ES-I3 (cell line): ENCODE data around the gene ANGPT4.

Experiments
- H3K36me3 ChIP-seq: 2 replicates; pipeline ENCODE4 v1.6.1; 2013; ENCODE audit warnings: mild to moderate bottlenecking, low read length, control low read depth, moderate library complexity; ENCODE audit not compliant: insufficient read depth
- H3K4me1 ChIP-seq: 2 replicates; pipeline ENCODE4 v1.6.1; 2013; ENCODE audit warnings: mild to moderate bottlenecking, control low read depth, low read length; ENCODE audit not compliant: insufficient read depth
- H3K9ac ChIP-seq: 2 replicates; pipeline ENCODE4 v1.6.1; 2013; ENCODE audit warnings: low read depth, mild to moderate bottlenecking, low read length, moderate library complexity
- H3K9me3 ChIP-seq: 2 replicates; pipeline ENCODE4 v1.6.1; 2013; ENCODE audit warnings: mild to moderate bottlenecking, low read length, moderate library complexity; ENCODE audit not compliant: control insufficient read depth, insufficient read depth

Gene ANGPT4

DNA sequence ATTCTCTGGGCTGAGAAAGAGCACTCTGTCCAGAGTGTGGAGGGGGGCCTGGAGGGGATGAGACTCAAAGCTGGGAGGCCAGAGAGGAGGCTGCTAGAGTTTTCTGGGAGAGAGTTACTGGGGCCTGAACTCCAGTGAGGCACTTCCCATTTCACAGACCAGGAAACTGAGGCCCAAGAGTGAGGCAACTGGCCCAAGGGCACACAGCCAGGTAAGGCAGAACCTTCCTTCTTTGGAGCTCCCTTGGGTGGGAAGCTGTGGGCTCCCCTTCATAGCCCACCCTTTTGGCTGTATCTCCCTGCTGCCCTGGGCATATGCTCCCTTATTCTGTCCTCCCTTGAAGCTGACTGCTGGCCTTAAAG lies 34.4 kb downstream of the ANGPT4 start:
- H3K36me3 ChIP-seq: no peaks in the 10 kb centered on the region
- no peak overlapping the region; the same call in 1 of the 2 replicates for H3K9ac ChIP-seq
- no peaks in the 10 kb centered on the region for H3K4me1 ChIP-seq
- no peaks in the 10 kb centered on the region for H3K9me3 ChIP-seq

DNA sequence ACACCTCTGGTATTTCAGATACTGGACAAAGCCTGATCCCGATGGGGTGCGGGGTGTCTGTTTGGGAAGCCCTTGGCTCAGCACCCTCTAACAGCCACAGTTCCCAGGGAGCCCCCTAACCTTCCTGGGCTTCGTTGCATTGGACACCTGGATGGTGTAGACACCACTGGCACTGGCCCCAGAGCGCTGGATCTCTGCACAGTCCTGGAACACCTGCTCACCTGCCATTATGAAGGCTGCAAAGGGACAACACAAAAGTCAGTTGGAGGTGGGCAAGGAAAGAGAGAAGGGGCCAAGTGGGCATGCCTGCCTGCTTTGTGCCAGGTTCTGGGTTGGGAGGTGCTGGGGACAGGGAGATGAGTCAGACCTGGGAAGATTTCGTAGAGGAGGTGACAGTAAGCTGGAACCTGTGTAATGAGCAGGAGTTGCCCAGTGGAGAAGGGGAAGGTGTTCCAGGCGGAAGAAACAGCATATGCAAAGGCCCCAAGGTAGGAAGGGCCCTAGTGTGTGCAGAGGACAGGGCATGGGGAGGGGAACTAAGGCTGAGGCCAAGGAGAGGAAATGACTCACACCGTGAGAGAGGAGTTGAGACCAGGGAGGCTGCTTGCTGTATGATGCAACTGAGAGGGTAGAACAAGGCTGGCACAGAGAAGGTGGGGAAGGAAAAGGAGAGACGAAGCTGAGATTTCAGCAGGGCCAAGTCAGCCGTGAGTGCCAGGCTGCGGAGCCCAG lies 34.9 kb downstream of the ANGPT4 start:
- no peaks in the 10 kb centered on the region for H3K36me3 ChIP-seq
- no peaks in the 10 kb centered on the region for H3K9me3 ChIP-seq
- H3K9ac ChIP-seq: no peak overlapping the region; the same call in 1 of the 2 replicates
- no peaks in the 10 kb centered on the region for H3K4me1 ChIP-seq

DNA sequence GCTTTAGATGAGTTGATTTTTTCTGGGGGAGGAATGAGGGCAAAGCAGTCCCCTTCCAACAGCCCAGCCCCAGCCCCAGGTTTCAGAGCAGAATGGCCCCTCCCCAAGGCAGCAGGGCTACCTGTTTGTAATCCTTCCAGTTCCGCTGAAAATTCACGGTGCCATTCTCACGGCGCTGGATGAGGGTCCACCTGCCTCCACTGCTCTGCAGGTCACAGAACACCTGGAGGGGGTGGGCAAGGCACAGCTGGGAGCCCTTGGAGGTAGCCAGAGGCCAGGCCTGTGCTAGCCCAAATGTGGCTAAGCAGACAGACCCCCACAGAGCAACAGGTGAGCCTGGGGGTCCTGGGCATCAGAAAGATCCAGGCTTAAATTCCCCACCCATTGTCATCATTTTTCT lies 36.5 kb downstream of the ANGPT4 start:
- Histone ChIP-seq H3K9me3 (no peaks in the 10 kb centered on the region), H3K4me1 (no peaks in the 10 kb centered on the region), H3K36me3 (no peaks in the 10 kb centered on the region), H3K9ac (no peak overlapping the region)

DNA sequence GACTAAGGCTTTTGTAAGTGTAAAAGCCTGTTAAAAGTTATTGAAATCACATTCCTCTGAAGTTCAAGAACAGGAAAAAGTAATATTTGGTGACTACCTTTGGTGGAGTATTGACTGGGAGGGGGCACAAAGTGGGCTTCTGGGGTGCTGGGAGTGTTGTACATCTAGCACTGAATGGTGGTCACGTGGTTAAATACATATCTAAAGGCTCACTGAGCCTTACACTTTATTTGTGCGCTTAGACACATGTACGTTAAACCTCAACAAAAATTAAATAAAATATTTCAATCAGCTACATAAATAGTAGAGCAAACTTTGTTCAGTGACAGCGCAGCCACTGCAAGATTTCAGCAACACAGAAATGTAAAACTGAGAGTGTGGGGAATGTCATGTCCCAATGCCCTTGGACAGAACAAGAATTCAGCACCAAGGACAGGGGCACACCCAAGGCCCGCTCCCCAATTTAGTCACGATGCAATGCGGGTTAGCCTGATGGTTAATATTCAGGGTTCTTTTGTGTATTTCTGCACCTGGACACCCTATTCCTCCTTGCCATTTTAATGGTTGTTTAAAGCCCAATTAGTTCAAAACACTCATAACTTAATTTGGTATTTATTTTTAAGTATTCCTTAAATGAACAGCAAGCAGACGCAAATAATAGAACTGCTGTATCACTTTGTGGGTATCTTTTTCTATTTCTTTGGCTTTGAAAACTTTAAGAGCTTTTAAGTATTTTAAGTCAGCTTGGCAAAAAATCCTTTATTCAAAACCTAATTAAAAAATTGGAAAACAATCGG lies 37.4 kb downstream of the ANGPT4 start:
- no peaks in the 10 kb centered on the region for H3K36me3 ChIP-seq
- no peaks in the 10 kb centered on the region for H3K4me1 ChIP-seq
- H3K9ac ChIP-seq: no peak overlapping the region
- H3K9me3 ChIP-seq: no peaks in the 10 kb centered on the region

DNA sequence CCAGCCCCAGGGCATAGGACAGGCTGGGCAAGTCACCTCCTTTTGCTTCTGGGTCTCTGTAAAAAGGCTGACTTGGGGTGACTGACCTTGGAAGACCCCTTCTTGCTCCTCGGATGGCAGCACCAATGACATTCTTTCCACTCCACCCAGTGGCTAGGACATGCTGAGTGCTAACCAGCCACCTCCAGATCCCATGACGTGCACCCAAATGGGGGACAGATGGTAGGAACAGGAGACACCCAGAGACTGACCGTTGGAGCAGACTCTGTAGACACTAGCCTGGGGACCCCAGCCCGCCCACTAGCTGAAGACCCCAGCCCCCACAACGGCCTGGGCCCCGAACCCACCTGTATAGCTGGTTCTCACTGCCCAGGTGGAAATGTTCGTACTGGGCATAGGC lies 38.3 kb downstream of the ANGPT4 start:
- Histone ChIP-seq H3K36me3 (no peaks in the 10 kb centered on the region), H3K9me3 (no peaks in the 10 kb centered on the region), H3K4me1 (peaks cover 3% of the 10 kb centered on the region; the same call in 1 of the 2 replicates), H3K9ac (no peak overlapping the region)

DNA sequence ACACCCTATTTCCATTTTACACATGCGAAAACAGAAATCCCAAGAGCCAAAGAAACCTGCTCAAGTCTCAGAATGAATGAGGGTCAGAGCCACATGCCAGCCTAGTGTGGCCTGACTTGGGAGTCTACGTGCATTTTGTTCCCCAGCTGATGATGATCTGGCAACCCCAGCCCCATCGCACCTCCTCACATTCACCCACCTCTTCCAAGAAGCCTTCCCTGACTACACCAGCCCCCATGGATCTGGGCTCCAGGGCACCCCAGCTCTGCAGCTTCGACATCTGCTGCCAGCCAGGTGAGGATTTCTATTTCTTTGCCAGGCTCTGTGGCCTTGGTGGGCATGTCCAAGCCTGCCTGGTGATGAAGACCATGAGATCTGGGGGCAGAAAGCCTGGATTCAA lies 41.0 kb downstream of the ANGPT4 start:
- Histone ChIP-seq H3K9me3 (no peaks in the 10 kb centered on the region), H3K9ac (no peak overlapping the region), H3K4me1 (peaks cover 3% of the 10 kb centered on the region; the same call in 1 of the 2 replicates), H3K36me3 (no peaks in the 10 kb centered on the region)

DNA sequence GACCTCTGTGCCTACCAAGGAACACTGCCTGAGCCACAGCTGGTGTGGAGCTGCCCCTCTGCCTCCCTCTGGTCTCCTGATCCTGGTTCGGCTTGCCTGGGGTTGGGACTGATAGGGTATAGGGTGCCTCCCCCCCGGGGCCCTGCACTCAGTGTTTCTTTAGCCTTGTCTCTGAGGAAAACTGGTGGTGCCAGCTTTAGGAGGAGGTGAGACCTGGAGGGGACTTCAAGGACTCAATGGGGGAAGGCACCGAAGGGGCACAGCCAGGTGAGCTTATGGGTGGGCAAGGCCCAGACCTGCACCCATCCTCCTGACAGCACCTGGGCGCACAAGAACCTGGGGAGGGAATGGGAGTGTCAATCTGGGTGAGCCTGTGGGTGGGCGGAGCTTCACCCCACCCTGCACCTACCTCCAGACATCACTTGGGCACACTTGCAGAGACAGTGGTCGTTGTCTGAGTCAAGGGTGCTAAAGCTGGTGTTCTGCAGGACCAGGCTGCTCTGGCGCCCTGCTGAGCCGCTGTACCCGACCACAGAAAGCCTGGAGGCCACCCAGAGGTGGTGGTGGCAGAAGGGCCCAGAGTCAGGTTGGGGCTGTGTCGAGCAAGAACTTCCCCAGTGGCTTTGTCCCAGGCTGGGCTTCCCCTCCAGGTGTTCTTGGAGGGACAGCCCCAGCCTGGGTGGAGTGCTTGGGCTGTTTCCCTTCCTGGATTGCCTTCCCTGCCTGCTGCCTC lies 42.1 kb downstream of the ANGPT4 start:
- H3K36me3 ChIP-seq: no peaks in the 10 kb centered on the region
- peaks cover 3% of the 10 kb centered on the region; the same call in 1 of the 2 replicates for H3K4me1 ChIP-seq
- H3K9ac ChIP-seq: no peak overlapping the region
- no peaks in the 10 kb centered on the region for H3K9me3 ChIP-seq

DNA sequence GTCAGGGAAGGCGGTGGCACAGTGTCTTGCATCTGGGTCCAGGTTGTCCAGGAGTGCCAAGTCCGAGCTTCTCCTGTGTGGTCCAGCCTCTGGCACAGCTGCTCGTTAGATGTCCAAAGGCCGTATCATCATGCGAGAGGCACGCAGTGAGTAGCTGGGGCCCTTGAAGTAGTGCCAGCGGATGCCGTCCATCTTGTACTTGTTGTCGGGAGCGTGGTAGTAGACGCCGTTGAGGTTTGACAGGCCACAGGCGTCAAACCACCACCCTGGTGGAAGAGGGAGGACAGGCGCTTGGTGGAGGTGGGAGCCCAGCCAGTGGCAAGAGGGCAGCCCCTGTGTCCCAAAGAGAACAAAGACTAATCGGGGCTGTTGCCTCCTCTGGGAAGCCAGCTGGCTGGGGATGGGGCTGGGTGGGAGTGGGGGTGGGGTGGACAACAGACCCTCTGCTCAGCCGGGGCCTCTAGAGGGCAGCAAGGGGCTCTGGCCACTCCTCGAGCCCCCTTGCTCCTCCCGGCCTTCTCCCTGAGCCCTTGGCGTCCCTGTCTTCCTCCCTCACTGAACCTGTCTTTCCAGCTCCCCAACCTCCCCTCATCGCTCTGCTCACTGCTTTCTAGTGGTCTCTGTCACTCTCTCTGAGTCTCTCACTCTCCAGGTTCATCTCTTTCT lies 43.1 kb downstream of the ANGPT4 start:
- Histone ChIP-seq H3K9me3 (no peaks in the 10 kb centered on the region), H3K9ac (no peak overlapping the region), H3K4me1 (peaks cover 3% of the 10 kb centered on the region; the same call in 1 of the 2 replicates), H3K36me3 (no peaks in the 10 kb centered on the region)

DNA sequence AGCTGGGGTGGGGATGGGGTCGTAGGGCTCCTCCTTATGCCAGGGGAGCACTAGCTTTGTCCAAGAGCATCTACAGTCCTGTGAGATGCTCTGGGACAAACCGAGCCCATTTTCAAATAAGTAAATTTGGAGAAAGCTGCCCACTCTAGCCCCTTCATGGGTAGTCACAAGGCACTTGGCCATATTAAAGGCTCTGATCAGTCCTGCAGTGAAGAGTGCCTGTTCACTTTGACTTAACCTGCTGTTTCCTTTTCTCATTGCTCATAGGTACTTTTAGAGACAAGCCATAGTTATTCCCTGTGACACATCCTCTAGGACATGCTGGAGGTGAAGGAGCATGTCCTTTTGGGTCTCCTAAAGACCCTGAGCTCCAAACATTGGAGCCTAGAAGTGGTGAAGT lies 44.2 kb downstream of the ANGPT4 start:
- Histone ChIP-seq H3K4me1 (peaks cover 3% of the 10 kb centered on the region; the same call in 1 of the 2 replicates), H3K9ac (no peak overlapping the region), H3K9me3 (no peaks in the 10 kb centered on the region), H3K36me3 (no peaks in the 10 kb centered on the region)

DNA sequence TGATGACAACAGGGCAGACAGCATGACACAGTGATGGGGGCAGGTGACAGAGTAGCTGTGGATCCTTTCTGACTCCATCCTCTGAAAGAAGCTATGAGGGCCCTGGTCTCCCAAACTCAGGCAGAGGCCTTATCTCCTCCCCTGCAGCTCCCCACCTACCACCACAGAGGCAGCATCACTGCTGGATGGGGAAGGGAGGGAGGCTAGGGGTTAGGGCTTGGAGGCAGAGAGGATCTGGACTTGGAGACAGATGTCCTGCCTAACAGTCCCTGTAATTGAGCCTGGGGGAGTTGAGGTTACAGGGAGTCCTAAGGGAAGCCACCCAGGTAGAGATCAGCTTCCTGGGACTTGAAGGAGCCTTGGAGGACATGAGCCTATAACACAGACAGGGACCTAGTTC lies 44.7 kb downstream of the ANGPT4 start:
- Histone ChIP-seq H3K9me3 (no peaks in the 10 kb centered on the region), H3K4me1 (peaks cover 3% of the 10 kb centered on the region; the same call in 1 of the 2 replicates), H3K9ac (no peak overlapping the region), H3K36me3 (no peaks in the 10 kb centered on the region)

DNA sequence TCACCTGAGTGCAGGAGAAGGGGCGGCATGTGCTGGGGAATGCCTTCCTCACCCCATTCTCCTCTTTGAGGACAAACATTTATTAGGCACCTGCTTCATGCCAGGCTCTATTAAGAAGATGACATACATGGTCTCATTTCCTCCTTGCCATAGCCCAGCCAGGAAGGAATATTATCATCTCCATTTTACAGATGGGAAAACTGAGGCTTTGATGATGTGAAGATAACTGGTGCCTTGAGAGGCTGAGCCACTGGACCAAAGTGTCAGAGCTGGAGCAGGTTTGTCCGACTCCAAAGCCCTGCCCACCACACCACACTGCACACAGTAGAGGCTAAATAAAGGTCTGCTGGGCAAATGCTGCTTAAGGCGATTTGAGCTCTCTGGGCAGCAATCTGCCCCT lies 45.4 kb downstream of the ANGPT4 start:
- no peaks in the 10 kb centered on the region for H3K36me3 ChIP-seq
- no peak overlapping the region for H3K9ac ChIP-seq
- peaks cover 3% of the 10 kb centered on the region; the same call in 1 of the 2 replicates for H3K4me1 ChIP-seq
- H3K9me3 ChIP-seq: no peaks in the 10 kb centered on the region

DNA sequence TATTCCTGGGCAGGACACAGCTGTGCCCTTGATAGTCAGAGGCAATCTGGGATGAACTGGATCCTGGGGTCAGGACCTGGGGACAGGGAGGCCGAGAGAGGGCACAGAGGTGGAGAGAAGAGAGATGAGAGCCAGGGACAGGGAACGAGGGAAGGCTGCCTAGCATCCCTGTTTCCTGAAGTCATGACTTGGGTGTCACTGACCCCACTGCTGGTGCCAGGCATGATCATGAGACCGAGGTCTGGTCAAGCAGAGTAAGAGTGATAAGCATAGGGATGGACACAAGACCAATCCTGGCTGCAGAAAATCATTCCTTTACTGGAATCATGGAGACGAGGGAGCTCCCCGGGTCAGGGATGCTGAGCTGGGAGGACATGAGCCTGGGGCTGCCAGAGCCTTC lies 46.5 kb downstream of the ANGPT4 start:
- Histone ChIP-seq H3K36me3 (no peaks in the 10 kb centered on the region), H3K9ac (no peak overlapping the region), H3K4me1 (peaks cover 3% of the 10 kb centered on the region; the same call in 1 of the 2 replicates), H3K9me3 (no peaks in the 10 kb centered on the region)

DNA sequence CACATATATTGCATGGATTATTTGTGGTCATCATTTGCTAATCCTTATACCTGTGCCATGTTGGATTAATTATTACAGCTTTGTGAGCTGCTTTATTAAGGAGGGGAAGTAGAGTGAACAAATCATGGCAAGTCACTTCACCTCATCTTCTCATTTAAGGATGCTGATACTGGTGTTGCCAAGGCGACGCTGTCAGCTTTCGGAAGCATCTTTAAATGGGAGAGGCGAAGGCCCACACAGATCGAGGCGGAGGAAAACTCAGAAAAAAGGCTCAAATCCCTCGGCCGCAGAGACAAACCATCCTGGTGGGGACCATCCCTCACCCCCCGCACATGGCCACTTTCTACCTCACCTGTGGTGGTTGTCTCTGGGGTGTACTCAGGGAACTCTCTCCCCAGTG lies 47.9 kb downstream of the ANGPT4 start:
- H3K9ac ChIP-seq: no peak overlapping the region
- peaks cover 1% of the 10 kb centered on the region; the same call in 1 of the 2 replicates for H3K4me1 ChIP-seq
- H3K9me3 ChIP-seq: no peaks in the 10 kb centered on the region
- H3K36me3 ChIP-seq: no peaks in the 10 kb centered on the region

DNA sequence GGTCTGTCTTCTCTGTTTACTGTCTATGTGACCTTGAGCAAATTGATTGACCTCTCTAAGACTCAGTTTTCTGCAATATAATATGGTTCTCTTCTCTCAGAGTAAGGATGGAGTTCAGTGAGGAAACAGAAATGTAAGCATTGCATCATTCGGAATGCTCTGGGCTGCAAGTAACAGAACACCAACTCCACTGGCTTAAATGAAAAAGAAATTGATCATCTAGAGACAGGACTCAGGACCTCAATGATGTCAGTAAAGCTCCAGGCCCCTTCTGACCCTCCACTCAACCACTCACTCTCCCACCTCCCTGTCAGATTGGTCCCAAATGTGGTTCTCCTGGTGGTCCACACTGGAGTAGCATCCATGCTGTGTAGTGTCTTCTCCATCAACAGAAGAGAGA lies 50.7 kb downstream of the ANGPT4 start:
- no peaks in the 10 kb centered on the region for H3K9me3 ChIP-seq
- H3K36me3 ChIP-seq: no peaks in the 10 kb centered on the region
- no peaks in the 10 kb centered on the region for H3K4me1 ChIP-seq
- no peak overlapping the region for H3K9ac ChIP-seq
